GM21515 (cell line): ENCODE measurements around the gene CYB5RL.
"Not testable (repeated sequence)": the region's sequence is repeated elsewhere in the genome, so short reads cannot be mapped to it uniquely, and the experiment has no call there.

Experiments
- ATAC-seq: cut with Tn5 transposase; IDR thresholded peaks from one replicate; pipeline ENCODE4 v1.9.1; 2021; ENCODE audit not compliant: unreplicated experiment

CYB5RL gene

GRCh38 chr1:54190526-54190925, 9.3 kb downstream of the CYB5RL start:
- no peak for ATAC-seq

DNA sequence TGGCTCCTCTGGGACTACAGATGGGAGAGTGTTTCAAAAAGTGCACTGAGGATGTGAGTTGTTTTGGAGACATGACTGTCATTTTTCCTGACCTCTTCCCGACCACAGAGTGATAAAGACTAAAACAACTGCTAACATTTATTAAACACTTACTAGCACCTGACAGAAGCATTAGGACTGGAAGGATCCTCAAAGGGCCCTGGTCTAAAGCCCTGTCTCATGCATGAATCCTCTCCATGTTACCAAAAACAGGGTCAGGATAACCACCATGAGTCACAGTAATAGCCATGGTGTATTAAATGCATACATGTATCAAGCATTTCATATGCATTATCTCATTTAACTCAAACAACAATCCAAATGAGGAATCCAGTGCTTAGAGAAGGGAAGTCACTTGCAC, 11.5 kb downstream of the CYB5RL start:
- no peak for ATAC-seq

GRCh38 chr1:54186056-54186455, 13.8 kb downstream of the CYB5RL start:
- ATAC-seq = no peak

GRCh38 chr1:54180701-54181360, 19.0 kb downstream of the CYB5RL start:
- ATAC-seq = no peak

DNA sequence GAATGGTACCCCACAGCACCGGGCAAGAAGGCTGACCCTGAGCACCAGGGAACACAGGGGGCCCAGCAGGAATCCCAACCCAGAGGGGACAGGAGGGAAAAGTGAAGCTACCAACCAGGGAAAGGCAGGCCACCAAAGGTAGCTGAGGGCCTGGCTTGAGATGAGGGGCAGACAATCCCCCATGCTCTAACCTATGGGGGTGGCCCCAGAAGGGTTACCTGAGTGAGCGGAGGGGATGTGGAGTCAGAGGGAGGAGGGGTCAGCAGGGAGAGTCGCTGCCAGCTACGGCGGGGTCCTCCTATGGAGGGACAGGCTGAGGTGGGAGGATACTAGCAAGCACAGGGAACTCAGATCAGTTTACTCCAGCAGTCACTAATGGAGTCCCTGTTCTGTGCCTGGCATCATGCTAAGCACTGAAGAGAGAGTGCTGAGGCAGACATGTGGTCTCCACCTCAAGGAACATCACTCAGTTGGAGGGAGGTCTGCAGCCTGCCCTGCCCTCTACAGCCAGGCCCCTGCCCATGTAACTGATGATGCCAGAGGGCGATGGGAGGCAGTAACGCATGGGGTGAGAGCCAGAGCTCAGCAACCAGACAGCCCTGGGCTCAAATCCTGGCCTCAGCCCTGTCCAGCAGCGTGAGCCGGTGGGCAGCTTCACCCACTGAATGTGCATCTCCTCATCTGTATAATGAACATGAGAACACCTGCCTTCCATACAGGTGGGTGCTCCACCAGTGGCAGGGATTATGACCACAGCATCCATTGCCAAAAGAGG, 21.3 kb downstream of the CYB5RL start:
- ATAC-seq = no peak

DNA sequence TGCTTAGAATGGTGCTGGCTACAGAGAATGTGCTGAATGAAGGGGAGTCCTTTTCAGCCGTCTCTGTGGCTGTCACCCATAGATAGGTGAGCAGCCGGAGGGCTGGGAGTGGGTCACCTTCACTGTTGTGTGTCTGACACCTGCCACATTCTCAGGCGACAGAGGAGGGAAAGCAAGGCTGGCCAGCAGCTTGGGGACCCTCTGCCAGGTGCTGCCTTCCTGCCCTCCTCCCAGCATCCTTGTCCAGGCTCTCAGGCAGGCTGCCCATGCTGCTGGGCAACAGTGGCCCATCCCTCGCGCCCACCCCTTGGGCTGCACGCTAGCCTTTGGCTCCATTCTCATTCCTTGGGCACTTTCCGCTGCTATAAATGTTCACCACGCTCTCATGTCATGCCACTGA, 22.1 kb downstream of the CYB5RL start:
- ATAC-seq = no peak

- ATAC-seq = no peak
Observed at GRCh38 chr1:54176621-54177327, 23.1 kb downstream of the CYB5RL start.

DNA sequence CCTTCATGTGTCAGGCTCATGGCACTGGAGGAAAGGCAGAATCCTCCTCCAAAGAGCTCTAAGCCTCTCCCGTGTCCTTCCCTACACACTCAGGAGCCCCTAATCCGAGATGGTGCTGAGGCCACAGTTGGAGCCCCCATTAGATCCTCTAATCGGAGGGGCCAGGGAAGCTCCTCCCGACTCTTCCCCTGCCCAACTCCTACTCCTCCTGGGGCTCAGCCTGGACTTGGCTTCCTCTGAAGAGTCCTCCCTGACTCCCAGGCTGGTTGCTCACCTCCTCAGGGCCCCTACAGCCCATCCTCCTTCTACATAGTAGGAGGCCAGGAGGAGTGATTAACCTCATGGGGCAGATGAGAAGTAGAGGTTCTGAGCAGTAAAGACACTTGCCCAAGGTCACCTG, 25.7 kb downstream of the CYB5RL start:
- no peak for ATAC-seq

DNA sequence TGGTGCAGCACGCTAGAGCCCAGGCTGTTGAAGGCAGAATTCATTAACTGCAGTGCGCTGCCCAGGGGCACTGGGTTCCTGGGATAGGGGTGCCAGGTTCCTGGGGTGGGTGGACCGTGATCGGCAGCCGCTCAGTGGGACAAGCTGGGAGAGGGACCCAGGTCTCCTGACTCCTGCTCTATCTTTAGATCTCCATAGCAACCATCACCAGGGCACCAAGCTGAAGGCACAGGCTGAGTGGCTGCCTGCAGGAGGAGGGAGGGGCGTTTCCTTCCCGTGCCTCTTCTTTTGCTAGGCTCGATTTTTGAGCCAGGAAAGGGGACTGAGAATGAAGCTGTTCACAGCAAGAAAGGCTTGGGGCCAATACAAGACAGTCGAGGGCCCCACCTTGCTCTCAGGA, 26.1 kb downstream of the CYB5RL start:
- no peak for ATAC-seq

GRCh38 chr1:54172614-54173599, 26.9 kb downstream of the CYB5RL start:
- no peak for ATAC-seq

DNA sequence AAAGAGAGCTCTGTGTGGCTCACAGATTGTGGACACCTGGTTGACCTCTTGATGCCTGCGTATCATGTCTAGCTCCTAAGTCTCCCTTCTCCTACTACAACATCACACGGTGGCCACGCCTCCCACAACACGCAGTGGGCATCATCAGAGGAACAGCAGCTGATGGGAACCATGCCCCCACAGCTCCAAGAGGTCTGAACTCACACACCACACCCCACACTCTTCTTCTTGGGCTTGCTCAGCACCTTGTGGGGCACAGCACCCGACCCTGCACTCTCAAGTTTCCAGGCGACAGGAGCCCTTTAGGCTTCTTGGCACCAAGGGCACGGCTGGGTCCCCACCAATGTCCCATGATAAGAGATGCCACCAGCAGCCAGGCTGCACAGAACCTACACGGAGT, 28.2 kb downstream of the CYB5RL start:
- no peak for ATAC-seq

- ATAC-seq = no peak
Observed at GRCh38 chr1:54171016-54171415, 28.8 kb downstream of the CYB5RL start.

- no peak for ATAC-seq
Observed at GRCh38 chr1:54169068-54169467, 30.8 kb downstream of the CYB5RL start.

DNA sequence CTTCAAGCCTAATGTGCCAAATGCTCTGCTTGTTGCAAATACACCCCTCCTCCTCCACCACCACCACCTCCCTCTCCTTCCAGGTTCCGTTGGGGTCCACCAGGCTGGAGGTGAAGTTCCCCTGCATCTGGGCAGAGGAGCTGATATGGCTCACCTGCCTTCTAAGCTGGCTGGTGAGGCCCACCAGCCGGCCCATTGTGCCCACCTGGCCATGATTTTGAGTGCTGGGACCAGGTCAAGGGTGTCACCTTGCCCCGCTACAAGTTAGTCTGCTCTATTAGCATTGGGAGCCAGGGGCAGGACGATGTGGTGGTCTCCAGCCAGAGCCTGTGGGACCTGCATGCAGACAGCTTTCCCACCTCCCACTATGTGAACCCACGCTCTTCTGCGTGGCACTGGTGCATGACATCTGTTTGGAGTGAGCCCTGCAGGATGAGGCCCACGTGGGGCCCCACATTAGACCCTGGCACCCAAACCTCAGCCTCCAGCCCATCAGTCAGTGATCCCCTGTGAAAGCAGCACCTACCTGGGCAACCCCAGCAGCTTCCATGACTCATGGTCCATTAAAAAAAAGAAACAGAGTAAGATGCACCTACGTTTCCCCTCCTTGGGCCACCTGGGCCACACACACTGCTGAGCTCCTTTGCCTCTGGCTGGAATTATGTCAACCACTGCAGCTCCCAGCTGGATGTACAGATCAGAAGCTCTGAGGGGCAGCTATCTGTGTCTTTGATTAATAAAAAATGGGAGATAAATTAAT, 31.4 kb downstream of the CYB5RL start:
- ATAC-seq = no peak

DNA sequence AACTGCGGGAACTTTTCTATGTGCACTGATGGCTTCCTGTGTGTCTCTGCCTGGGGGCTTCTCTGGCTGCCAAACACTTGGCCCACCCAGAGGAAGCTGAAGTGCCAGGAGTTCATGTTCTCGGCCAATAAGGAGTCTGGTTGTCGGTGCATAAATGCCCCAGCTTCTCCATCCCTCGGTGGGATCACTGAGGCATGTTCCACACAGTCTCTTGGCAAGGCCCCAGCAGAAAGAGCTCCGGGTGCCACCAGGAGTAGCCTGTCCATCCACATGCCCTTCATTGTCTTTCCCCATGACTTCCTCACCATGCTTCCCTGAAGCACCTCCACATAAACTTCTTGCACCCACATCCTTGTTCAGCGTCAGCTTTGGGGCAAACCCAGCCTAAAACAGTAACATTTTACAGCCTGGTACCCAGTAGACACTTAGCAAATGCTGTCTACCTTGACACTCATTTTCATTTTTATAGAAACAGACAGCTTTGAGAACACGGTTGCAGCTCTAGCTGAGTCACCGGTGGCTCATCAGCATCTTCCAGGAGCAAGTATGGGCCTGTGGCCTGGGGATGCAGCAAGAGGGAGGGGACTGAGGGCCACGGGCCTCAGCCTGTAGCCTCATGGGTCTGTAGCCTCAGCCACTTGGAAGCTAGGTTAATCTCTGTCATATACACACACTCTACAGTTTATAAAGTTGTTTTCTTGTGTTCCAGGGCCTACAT, 32.2 kb downstream of the CYB5RL start:
- no peak for ATAC-seq

DNA sequence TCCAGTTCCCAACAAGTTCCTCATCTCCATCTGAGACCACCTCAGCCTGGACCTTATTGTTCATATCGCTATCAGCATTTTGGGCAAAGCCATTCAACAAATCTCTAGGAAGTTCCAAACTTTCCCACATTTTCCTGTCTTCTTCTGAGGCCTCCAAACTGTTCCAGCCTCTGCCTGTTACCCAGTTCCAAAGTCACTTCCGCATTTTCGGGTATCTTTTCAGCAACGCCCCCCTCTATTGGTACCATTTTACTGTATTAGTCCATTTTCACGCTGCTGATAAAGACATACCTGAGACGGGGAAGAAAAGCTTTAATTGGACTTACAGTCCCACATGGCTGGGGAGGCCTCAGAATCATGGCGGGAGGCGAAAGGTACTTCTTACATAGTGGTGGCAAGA, 33.5 kb downstream of the CYB5RL start:
- ATAC-seq = not testable (repeated sequence)

DNA sequence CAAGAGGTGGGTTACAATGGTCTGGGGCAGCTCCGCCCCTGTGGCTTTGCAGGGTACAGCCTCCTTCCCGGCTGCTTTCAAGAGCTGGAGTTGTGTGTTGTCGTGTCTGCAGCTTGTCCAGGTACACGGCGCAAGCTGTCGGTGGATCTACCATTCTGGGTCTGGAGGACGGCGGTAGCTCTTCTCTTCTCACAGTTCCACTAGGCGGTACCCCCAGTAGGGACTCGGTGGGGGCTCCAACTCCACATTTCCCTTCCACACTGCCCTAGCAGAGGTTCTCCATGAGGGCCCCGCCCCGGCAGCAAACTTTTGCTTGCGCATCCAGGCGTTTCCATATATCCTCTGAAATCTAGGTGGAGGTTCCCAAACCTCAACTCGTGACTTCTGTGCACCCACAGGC, 34.7 kb downstream of the CYB5RL start:
- ATAC-seq = no peak

DNA sequence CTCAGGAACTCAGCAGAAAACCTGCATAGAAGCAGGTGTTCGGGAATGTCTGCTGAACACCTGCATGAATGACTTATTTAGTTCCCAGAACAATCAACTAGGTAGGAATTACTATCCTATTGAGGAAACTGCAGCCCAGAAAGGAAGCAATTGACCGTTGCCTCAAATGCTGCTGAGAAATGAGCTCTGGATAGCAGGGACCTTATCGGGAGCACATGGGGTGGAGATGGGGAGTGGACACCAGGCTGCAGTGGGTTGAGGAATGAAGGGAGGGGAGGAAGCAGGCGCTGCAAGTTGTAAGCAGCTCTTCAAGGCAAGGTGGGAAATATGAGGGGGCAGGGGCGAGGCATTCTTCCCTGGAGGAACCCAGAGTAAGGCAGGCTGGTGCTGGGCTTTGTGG, 36.3 kb downstream of the CYB5RL start:
- no peak for ATAC-seq

DNA sequence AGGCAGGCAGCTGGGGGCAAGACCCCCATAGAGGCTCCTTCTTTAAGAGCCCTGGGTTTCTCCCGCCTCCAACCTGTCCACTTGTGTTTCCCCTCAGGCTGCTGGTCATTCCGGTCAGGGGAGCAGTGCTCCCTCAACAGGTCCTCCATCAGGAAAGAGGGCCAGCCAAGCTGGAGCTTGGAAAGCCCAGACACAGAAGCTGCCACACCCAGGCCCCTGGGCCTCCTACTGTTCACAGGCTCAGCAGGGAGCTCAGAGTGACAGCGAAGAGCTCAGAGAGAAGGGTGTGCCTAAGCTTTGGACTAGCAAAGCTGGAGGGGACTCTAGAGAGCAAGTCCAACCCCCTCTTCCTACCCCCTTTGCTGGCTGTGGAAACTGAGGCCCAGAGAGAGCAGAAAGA, 36.8 kb downstream of the CYB5RL start:
- ATAC-seq = no peak
